Measurements from ENCODE around the gene TUBGCP6.

TUBGCP6 gene

DNA sequence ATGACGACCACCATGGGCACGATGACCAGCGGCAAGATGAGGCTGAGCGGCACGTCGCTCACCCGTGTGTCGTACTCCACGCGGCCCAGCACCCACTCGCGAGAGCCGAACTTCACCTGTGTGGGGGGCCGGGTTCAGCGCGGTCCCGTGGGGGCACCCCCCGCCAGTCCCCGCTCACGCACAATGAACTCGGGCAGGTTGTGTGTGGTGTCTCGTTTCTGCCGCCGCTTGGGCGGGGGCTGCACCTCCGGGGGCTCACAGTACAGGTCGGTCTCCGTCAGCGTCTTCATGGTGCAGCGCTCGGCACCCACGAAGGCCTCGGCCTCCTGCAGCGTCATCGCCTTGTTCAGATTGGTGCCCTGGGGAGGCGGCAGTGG is 36.5 kb upstream of the TUBGCP6 start:
- Histone ChIP-seq H3K9me3 (ENCODE audit: low read depth, low read length) (no peaks in the 10 kb centered on the region), H3K4me3 (no peak overlapping the region), H3K36me3 (ENCODE audit: insufficient read depth, low read length) (peaks cover 50% of the 10 kb centered on the region; the same call in 1 of the 2 replicates), H3K27ac (no peak overlapping the region), H3K9ac (ENCODE audit: insufficient read length) (no peak overlapping the region)
- TF ChIP-seq EZH2 (IDR thresholded peaks at IDR 0.05) (no peak), FOXP2 (optimal IDR thresholded peaks at IDR 0.05; ENCODE audit: control extremely low read depth, extremely low read length, insufficient read depth) (no peak)
- no peak for DNase-seq (ENCODE audit: low read depth, low spot score)

DNA sequence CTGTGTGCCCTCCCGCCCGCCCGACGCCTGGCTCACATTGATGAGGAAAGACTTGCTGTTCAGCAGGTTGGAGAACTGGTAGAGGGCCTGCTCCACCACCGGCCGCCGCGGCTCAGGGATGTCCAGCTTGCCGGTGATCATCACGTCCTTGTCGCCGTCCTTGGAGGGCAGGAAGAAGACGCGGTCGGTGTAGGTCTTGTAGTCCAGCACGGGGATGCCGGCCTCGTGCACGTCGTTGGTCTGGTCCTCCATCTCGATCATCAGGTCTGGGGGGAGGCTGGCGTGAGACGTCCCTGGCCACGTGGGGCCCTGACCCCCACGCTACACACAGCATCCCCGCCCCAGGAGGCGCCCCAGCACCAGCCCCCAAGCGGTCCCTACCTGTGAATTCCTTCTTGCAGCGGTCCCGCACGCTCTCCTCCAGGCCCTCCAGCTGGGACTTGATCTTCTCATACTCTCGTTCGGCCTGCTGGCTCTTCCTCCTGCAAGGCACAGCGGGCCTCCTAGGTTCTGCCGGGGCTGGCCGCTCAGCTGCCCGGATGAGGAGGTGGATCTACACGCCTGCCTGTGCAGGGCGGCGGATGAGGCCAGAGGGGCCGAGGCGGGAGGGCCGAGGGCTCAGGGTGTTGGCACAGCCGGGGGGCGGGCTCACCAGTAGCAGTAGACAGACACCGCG is 36.0 kb upstream of the TUBGCP6 start:
- Histone ChIP-seq H3K4me3 (no peak overlapping the region), H3K9ac (ENCODE audit: insufficient read length) (no peak overlapping the region), H3K36me3 (ENCODE audit: insufficient read depth, low read length) (peaks cover 55% of the 10 kb centered on the region; the same call in 1 of the 2 replicates), H3K9me3 (ENCODE audit: low read depth, low read length) (no peaks in the 10 kb centered on the region), H3K27ac (no peak overlapping the region)
- DNase-seq (ENCODE audit: low read depth, low spot score) = no peak
- TF ChIP-seq EZH2 (IDR thresholded peaks at IDR 0.05) (no peak), POLR2AphosphoS5 (IDR thresholded peaks at IDR 0.05; ENCODE audit: borderline replicate concordance, low read depth, low read length) (no peak), FOXP2 (optimal IDR thresholded peaks at IDR 0.05; ENCODE audit: control extremely low read depth, extremely low read length, insufficient read depth) (no peak)

DNA sequence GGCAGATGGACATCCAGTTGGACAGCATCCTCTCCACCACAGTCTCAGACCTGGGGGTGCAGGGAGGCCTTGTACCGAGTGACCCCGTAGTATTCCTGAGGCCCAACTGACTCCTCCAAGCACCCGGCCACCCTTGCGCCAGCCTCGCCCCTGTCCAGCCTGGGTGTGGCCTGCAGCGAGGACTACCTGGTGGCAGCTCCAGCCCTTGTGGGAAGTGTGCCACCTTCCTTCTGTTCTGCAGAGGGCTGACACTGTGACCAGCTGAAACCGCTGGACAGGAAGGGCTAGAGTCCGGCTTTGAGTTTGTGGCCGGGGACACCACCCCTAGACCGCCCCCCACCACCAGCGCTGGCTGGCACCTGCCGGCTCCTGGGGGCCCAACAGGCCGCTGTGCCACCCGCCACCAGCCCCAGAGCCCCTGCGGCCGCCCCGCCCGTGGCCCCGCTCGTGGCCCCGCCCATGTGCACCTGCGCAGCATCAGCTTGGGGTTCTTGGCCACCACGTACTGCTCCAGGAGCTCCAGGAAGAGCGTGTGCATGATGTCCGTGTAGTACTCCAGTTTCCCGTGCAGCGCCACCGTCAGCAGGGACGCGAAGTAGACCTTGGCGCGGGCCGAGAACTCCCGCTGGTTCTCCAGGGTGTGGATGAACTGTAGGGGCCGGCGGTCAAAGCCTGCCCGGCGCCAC is 35.3 kb upstream of the TUBGCP6 start:
- Histone ChIP-seq H3K9me3 (ENCODE audit: low read depth, low read length) (no peaks in the 10 kb centered on the region), H3K4me3 (no peak overlapping the region), H3K27ac (no peak overlapping the region), H3K9ac (ENCODE audit: insufficient read length) (no peak overlapping the region), H3K36me3 (ENCODE audit: insufficient read depth, low read length) (peaks cover 62% of the 10 kb centered on the region; the same call in 1 of the 2 replicates)
- TF ChIP-seq EZH2 (IDR thresholded peaks at IDR 0.05) = no peak
- no peak for TF ChIP-seq FOXP2 (optimal IDR thresholded peaks at IDR 0.05; ENCODE audit: control extremely low read depth, extremely low read length, insufficient read depth)
- TF ChIP-seq POLR2AphosphoS5 (IDR thresholded peaks at IDR 0.05; ENCODE audit: borderline replicate concordance, low read depth, low read length) = no peak
- DNase-seq (ENCODE audit: low read depth, low spot score) = no peak

DNA sequence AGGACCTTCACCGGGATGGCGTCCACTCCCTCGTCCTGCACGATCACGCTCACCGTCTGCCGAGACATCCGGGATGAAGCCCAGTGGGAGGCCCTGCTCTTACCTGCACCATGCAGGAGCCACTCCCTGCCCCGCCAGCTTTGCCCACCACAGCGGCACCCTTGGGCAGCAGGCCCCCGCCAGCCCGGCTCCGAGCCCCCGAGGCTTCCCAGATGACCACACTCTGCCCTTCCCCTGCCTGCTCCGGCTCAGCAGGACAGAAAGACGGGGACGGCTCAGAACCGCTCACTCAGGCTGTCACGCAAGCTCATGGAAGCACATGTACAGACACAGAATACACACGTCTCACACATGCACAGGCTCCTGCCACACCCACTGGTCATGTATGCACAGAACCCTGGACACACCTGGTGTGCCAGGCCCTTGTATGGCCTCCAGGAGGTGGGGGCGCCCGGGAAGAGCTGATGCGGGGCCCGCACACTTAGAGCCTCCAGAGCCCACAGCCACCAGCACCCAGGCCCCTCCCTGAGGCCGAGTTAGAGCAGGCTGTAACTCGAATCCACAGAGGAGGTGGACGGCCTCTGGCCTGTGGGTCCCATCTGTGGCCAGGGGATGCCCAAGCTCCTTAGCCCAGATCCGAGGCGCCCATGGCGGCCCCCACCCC is 34.3 kb upstream of the TUBGCP6 start:
- Histone ChIP-seq H3K9ac (ENCODE audit: insufficient read length) (no peak overlapping the region), H3K4me3 (no peak overlapping the region), H3K27ac (no peak overlapping the region), H3K36me3 (ENCODE audit: insufficient read depth, low read length) (peaks cover 65% of the 10 kb centered on the region; the same call in 1 of the 2 replicates), H3K9me3 (ENCODE audit: low read depth, low read length) (no peaks in the 10 kb centered on the region)
- TF ChIP-seq FOXP2 (optimal IDR thresholded peaks at IDR 0.05; ENCODE audit: control extremely low read depth, extremely low read length, insufficient read depth) (no peak), POLR2AphosphoS5 (IDR thresholded peaks at IDR 0.05; ENCODE audit: borderline replicate concordance, low read depth, low read length) (no peak)
- no peak for DNase-seq (ENCODE audit: low read depth, low spot score)

DNA sequence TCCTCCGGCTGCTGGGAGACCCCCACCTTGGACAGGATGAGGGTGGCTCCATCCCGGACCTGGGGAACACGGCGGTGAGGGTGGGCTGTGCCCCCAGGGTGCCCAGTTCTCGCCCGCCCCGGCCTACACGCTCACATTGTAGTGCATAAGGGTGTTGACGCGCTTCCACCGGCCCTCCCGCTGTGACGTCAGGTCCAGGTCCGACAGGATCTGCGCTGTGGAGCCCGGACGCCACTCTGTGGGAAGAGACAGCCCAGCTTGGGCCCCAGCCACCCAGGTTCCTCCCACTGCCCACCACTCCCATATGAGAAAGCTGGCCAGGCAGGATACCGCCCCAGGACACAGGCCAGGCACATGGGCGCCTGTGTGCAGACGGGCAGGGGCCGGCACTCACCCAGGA is 33.6 kb upstream of the TUBGCP6 start:
- Histone ChIP-seq H3K4me3 (no peak overlapping the region), H3K36me3 (ENCODE audit: insufficient read depth, low read length) (peaks cover 63% of the 10 kb centered on the region; the same call in 1 of the 2 replicates), H3K27ac (no peak overlapping the region), H3K9me3 (ENCODE audit: low read depth, low read length) (no peaks in the 10 kb centered on the region), H3K9ac (ENCODE audit: insufficient read length) (no peak overlapping the region)
- TF ChIP-seq POLR2AphosphoS5 (IDR thresholded peaks at IDR 0.05; ENCODE audit: borderline replicate concordance, low read depth, low read length) (no peak), EZH2 (IDR thresholded peaks at IDR 0.05) (no peak)
- DNase-seq (ENCODE audit: low read depth, low spot score) = no peak

DNA sequence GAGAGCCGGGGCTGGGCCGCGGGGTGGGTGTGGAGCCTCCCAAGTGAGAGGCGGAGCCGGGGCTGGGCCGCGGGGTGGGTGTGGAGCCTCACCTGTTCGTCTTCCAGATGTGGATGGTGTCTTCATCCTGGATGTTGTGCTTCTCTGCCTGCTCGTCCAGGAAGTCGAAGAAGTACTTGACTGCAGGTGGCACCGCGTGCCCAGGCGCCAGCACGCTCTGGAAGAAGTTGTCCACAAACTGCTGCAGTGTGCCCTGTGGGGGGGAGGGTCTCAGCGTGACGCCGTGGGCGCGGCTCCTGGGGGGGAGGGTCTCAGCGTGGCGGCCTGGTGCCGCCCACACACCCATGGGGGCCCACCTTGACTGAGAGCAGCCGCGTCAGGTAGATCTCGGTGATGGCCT is 32.9 kb upstream of the TUBGCP6 start:
- no peak overlapping the region for H3K4me3 ChIP-seq
- H3K27ac ChIP-seq = no peak overlapping the region
- H3K9me3 ChIP-seq (ENCODE audit: low read depth, low read length) = no peaks in the 10 kb centered on the region
- DNase-seq (ENCODE audit: low read depth, low spot score) = no peak
- H3K36me3 ChIP-seq (ENCODE audit: insufficient read depth, low read length) = peaks cover 58% of the 10 kb centered on the region; the same call in 1 of the 2 replicates
- no peak overlapping the region for H3K9ac ChIP-seq (ENCODE audit: insufficient read length)
- TF ChIP-seq EZH2 (IDR thresholded peaks at IDR 0.05) = no peak

DNA sequence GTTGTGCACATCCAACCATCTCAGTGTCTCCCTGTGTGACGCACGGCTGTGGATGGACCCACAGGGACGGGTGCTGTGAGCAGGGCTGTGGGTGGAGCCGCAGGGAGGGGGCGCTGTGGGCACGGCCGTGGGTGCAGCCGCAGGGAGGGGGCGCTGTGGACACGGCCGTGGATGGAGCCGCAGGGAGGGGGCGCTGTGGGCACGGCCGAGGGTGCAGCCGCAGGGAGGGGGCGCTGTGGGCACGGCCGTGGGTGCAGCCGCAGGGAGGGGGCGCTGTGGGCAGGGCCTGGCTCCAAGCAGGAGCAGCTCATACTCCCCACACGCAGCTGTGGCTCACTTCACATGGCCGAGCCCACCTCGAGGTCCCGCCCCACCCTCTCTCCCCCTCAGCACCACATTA is 31.3 kb upstream of the TUBGCP6 start:
- Histone ChIP-seq H3K27ac (no peak overlapping the region), H3K36me3 (ENCODE audit: insufficient read depth, low read length) (peaks cover 49% of the 10 kb centered on the region; the same call in 1 of the 2 replicates)
- no peak for DNase-seq (ENCODE audit: low read depth, low spot score)

DNA sequence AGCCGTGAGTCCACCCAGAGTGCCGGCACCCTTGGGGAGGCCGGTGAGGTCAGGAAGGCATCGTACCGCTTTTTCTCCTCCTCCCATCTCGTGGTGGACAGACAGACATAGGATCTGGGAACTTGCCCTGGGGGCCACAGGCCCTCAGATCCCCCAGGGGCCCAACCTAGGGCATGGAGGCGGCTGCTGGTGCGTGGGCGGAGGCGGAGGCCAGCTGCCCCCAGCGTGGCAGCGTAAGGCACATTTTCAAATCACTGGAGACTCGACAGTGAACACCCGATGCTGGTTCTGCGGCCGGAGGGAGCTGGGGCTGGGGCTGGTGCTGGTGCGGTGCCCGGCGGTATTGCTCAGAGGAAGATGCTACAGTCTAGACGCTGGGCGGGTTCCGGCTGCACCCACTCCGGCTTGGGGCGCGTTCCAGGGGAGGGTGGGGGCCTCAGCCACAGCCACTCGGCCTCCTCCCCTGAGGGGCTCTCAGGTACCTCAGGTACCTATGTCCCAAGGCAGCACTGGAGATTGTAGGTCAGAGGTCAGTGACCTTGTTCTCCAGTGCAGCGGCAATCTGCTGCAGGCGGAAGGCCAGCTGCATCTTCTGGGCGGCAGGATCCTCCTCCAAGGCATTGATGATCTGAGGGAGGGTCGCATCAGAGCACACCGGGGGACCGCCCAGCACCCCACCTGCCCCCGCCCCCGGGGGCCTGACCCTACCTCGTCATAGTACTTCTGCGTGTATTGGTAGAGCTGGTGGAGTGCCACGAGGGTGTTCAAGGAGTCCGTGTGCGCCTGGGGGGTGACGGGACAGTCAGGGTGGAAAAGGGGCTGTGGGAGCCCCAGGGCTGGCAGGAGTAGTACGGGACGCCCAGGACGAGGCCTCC is 30.6 kb upstream of the TUBGCP6 start:
- no peak overlapping the region for H3K4me3 ChIP-seq
- H3K9ac ChIP-seq (ENCODE audit: insufficient read length) = no peak overlapping the region
- H3K27ac ChIP-seq = no peak overlapping the region
- TF ChIP-seq POLR2AphosphoS5 (IDR thresholded peaks at IDR 0.05; ENCODE audit: borderline replicate concordance, low read depth, low read length) = no peak
- TF ChIP-seq EZH2 (IDR thresholded peaks at IDR 0.05) = no peak
- no peak for TF ChIP-seq FOXP2 (optimal IDR thresholded peaks at IDR 0.05; ENCODE audit: control extremely low read depth, extremely low read length, insufficient read depth)
- H3K36me3 ChIP-seq (ENCODE audit: insufficient read depth, low read length) = peaks cover 44% of the 10 kb centered on the region; the same call in 1 of the 2 replicates
- DNase-seq (ENCODE audit: low read depth, low spot score) = no peak
- no peaks in the 10 kb centered on the region for H3K9me3 ChIP-seq (ENCODE audit: low read depth, low read length)

More for the DNA sequence above, 31.3 kb upstream of the TUBGCP6 start:
- Histone ChIP-seq H3K4me3 (no peak overlapping the region), H3K9me3 (ENCODE audit: low read depth, low read length) (no peaks in the 10 kb centered on the region), H3K9ac (ENCODE audit: insufficient read length) (no peak overlapping the region)
- TF ChIP-seq POLR2AphosphoS5 (IDR thresholded peaks at IDR 0.05; ENCODE audit: borderline replicate concordance, low read depth, low read length) = no peak
- TF ChIP-seq EZH2 (IDR thresholded peaks at IDR 0.05) = no peak
- no peak for TF ChIP-seq FOXP2 (optimal IDR thresholded peaks at IDR 0.05; ENCODE audit: control extremely low read depth, extremely low read length, insufficient read depth)
